K562 (cell line): ENCODE measurements around the gene THOC7. TPM values are rescaled to one million over a fixed set of nuclear protein-coding genes. Genes with fewer than 3 reads are reported as not detected.

ENCODE experiments used
- ETV5 ChIP-seq: sonication (generic); formaldehyde crosslinking; IDR thresholded peaks from 2 replicates; pipeline ENCODE4 v1.4.0; 2020; ENCODE audit warnings: low read depth, mild to moderate bottlenecking, missing genetic modification reagents
- GTF2B ChIP-seq: IDR thresholded peaks from 2 replicates; pipeline ENCODE4 v1.6.1; 2011; ENCODE audit not compliant: insufficient read length; ENCODE audit errors: extremely low read depth
- HNRNPUL1 ChIP-seq: fragments of 200-400 bp; formaldehyde crosslinking; IDR thresholded peaks from 2 replicates; pipeline ENCODE4 v1.6.1; 2017; ENCODE audit warnings: low read length
- NCOA2 ChIP-seq, 2 experiments: fragments of 450-650 bp; IDR thresholded peaks; 2 replicates each; pipeline ENCODE4 v1.6.1; 2018; ENCODE audit warnings: mild to moderate bottlenecking in 2 of 2, moderate library complexity in 1 of 2; ENCODE audit not compliant: partially characterized antibody in 2 of 2
- RBBP5 ChIP-seq: fragments of 200-600 bp; sonication (generic); IDR thresholded peaks from 2 replicates; pipeline ENCODE4 v1.6.1; 2012; ENCODE audit warnings: borderline replicate concordance, mild to moderate bottlenecking, low read length, control low read depth, inconsistent platforms; ENCODE audit not compliant: insufficient read depth, poor library complexity, severe bottlenecking
- SNRNP70 ChIP-seq: fragments of 200-400 bp; formaldehyde crosslinking; optimal IDR thresholded peaks from 2 replicates; pipeline ENCODE3; 2017; ENCODE audit warnings: low read depth, low read length
- SPI1 ChIP-seq: IDR thresholded peaks from 2 replicates; pipeline ENCODE4 v1.6.1; 2011; ENCODE audit warnings: low read depth, low read length, control low read depth, borderline replicate concordance
- TGIF2 ChIP-seq: sonication (generic); formaldehyde crosslinking; IDR thresholded peaks from 2 replicates; pipeline ENCODE4 v1.8.1; 2022; ENCODE audit warnings: mild to moderate bottlenecking, missing genetic modification reagents, moderate library complexity
- ZFX ChIP-seq: sonication (generic); formaldehyde crosslinking; IDR thresholded peaks from 2 replicates; pipeline ENCODE4 v1.8.0; 2022; ENCODE audit warnings: mild to moderate bottlenecking, missing genetic modification reagents, moderate library complexity
- ZKSCAN3 ChIP-seq: fragments of 250-450 bp; sonication (Bioruptor Pico); IDR thresholded peaks from 2 replicates; pipeline ENCODE4 v1.4.0; 2020
- polyA plus RNA-seq, 8 experiments: library from polyadenylated mRNA; depleted of rRNA in 4 of 8; stranded (reverse) in 5 of 8; unstranded in 3 of 8; fragments of >200 nt; fragmentation: Nextera tagmentation in 2 of 8; fragmentation: Illumina TruSeq in 1 of 8; extraction: Ambion mirVana in 2 of 8; extraction: Trizol in 1 of 8; gene quantifications; 2 replicates each; pipeline versions ENCODE4 v1.2.1 to v1.2.3, GENCODE V29; 2011 to 2014; ENCODE audit warnings: inconsistent platforms in 1 of 8, missing spikeins in 1 of 8
- total RNA-seq, 7 experiments: library from RNA; depleted of rRNA in 6 of 7; stranded (reverse); fragments of >200 nt in 6 of 7; fragmentation: Illumina TruSeq in 2 of 7; extraction: Trizol in 2 of 7; gene quantifications; 2 replicates each; pipeline versions ENCODE4 v1.2.1 to v1.2.3, GENCODE V29; 2011 to 2021; ENCODE audit warnings: low replicate concordance in 1 of 7
- TF ChIP-seq, protein P1 (sequence below): fragments of 450-650 bp; conservative IDR thresholded peaks from 2 replicates; pipeline ENCODE4 v1.6.1; 2016; ENCODE audit warnings: missing genetic modification characterization, low read depth, mild to moderate bottlenecking, control low read depth, missing compliant biosample characterization

Gene THOC7
- total and polyA plus RNA-seq, 9 of the 15 experiments (the other 6 are each of a cell fraction or from before 2014, with no cell fraction given): 56.5 to 129 (median 94.7) TPM

GRCh38 chr3:63910891-63911290 lies 47.3 kb upstream of the THOC7 start (continued):
- no peak; the same call in 1 of the 2 replicates for TF ChIP-seq SPI1
- TF ChIP-seq ZKSCAN3 (CRISPR knock-in tag): no peak
- no peak for TF ChIP-seq SNRNP70
- TF ChIP-seq ZFX: no peak
- no peak for TF ChIP-seq NCOA2 (IDR thresholded peaks at IDR 0.05; ENCODE audit: partially characterized antibody in 2 of 2)
- TF ChIP-seq HNRNPUL1: no peak
- no peak for TF ChIP-seq ETV5 (CRISPR knock-in tag)
- TF ChIP-seq TGIF2 (CRISPR knock-in tag): no peak
- TF ChIP-seq RBBP5: no peak
- TF ChIP-seq GTF2B: no peak
- TF ChIP-seq, protein P1, sequence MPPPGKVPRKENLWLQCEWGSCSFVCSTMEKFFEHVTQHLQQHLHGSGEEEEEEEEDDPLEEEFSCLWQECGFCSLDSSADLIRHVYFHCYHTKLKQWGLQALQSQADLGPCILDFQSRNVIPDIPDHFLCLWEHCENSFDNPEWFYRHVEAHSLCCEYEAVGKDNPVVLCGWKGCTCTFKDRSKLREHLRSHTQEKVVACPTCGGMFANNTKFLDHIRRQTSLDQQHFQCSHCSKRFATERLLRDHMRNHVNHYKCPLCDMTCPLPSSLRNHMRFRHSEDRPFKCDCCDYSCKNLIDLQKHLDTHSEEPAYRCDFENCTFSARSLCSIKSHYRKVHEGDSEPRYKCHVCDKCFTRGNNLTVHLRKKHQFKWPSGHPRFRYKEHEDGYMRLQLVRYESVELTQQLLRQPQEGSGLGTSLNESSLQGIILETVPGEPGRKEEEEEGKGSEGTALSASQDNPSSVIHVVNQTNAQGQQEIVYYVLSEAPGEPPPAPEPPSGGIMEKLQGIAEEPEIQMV: no peak
